GM18519 (cell line): Measurements from ENCODE around the gene ZNF367.

Experiments
- ATAC-seq: cut with Tn5 transposase; IDR thresholded peaks from one replicate; pipeline ENCODE4 v1.9.1; 2021; ENCODE audit warnings: mild to moderate bottlenecking, moderate library complexity; ENCODE audit not compliant: unreplicated experiment, low FRiP score

ZNF367 gene

DNA sequence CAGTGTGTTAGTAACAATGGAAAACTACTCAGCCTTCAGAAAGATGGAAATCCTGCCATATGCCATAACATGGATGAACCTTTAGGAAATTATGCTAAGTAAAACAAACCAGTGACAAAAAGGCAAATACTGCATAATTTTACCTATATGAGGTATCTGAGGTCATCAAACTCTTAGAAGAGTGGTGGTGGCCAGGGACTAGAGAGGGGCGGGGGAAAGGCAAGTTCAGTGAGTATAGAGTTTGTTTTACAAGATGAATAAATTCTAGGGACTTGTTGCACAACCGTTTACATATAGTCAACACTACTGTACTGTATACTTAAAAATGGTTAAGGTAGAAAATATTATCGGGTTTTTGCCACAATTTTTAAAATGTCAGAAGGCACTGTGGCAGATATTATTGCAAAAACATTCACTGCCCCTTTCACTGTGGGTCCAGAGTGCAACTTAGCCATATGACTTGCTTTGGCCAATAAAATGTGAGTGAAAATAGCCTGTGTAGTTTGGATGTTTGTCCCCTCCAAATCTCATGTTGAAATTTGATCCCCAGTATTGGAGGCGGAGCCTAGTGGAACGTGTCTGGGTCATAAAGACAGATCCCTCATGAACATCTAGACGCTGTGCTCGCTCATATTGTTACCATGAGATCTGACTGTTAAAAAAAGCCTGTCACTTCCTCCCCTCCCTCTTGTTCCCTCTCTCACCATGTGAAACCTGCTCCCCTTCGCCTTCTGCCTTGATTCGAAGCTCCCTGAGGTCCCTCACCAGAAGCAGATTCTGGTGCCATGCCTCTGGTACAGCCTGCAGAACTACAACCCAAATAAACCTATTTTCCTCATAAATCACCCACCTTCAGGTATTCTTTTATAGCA, 9.5 kb downstream of the ZNF367 start:
- no peak for ATAC-seq

DNA sequence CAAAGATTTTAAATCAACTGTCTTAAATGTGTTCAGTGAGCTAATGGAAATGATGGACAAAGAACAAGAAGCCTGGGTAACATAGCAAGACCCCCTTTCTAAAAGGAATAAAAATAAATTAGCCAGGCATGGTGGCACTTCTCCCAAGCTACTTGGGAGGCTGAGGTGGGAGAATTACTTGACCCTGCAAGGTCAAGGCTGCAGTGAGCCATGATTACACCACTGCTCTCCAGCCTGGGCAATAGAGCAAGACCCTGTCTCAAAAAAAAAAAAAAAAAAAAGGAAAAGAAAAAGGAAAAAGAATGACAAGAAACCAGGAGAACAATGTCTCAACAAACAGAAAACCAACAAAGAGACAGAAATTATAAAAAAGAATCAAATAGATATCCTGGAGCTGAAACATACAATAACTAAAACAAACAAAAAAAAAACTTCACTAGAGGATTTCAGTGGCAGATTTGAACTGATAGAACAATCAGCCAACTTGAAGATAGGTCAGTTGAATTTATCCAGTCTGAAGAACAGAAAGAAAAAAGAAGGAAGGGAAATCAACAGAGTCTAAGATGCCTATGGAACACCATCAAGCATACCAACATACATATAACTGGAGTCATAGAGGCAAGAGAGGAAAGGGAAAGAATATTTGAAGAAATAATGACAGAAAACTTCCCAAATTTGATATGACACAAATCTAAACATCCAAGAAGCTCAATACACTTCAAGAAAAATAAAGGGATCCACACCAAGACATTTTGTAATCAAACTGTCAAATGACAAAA, 17.8 kb downstream of the ZNF367 start:
- ATAC-seq: no peak

DNA sequence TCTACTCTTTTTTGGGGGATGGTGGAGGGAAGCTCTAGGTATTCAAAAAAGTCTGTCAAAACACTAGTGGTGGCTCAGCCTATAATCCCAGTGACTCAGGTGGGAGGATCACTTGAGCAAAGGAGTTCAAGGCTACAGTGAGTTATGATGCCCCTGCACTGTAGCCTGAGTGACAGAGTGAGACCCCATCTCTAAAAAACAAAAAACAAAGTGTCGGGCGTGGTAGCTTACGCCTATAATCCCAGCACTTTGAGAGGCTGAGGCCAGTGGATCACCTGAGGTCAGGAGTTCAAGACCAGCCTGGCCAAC, 18.9 kb downstream of the ZNF367 start:
- no peak for ATAC-seq

DNA sequence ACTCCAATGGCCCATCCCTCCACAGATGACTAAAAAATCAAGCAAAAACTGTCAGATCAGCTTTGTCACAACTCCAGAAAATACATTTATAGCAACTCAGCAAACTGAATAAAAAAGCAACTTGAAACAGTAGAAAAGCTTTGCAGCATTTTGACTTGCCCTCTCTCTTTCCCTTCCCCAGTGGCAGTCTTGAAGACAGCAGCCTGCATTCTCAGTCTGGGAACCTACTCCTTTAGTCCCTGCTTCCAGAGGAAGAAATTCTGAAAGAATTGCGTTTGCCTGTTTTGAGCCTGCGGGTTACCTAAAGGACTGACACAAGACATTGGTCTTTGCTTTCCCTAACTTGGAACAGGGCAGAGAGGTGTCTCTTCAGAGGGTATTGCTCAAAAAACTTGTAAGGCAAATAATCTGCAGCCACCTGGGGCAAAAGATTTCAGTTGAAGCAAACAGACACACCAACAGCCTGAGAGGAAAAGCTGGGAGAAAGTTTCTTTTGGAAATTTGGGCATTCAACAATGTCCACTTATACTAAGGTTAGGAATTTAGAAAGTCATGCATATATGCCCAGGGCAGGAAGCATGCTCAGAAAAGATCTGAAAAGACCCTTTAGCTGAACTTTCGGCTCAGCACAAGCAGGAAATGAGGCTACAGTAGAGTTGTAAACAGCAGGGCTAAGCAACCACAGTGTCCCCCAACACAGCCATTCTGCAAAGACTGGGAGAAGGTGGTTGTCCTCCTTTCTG, 19.4 kb downstream of the ZNF367 start:
- ATAC-seq: no peak

DNA sequence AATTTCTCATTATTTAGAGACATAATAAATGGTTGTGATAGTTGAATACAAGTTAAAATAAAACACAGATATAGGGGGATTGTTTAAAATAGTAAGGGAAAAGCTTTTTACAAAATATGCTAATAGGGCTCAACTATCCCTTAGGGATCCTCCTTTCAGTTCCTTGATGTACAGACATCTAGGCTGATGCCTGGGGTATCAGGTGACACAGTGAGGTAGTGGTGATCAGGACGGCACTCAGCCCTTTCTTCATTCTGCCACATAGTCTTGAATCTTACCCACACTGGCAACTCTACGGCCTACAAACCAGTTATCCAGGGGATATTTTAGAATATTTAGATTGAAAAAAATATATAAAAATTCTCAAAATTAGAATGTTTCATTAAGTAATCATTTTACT, 22.2 kb downstream of the ZNF367 start:
- ATAC-seq: no peak

DNA sequence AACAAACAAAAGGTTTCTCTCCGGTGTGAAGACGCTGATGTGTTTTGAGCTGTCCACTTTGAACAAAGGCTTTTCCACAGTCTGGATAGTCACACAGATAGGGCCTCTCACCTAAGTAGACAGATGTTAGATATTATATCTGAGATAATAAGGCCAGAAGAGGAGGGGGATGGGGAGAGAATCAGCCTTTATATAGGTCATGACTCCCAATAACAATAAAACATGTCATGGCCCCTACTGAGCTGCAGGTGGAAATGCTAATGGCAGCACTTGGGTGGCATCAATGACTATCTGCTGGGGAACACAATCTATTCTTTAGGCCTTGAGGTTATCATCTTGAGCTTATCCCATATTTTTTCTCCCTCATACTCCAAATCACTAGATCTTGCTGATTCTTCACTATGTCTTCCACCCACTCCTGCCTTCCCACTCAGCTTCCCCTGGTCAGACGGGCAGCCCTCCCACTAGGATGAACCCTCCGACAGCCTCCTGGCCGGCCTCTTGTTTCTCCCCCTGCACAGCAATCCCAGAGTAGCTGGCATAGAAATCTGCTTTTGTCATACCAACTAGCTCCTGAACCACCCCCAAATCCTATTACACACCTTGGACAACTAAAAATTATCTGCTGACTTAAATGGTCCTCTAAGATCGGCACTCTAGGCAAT, 23.2 kb downstream of the ZNF367 start:
- ATAC-seq: no peak

DNA sequence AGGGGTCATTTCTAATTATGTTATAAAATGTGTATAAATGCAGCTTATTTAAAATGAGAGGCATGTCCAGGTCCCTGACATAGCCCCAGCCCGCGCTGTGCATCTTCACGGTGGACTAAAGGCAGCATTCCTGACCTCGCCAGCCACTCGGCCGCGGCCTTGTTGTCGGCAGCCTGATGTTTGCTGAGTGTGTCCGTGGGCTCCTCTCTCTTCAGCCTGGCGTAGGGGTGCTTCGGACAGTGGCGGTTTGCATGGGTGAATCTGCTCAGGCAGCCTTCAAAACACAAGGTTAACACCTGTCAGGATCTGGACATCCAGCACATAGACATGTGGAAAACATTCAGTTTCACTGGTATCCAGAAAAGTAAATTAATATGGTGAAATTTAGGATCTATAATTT, 25.9 kb downstream of the ZNF367 start:
- no peak for ATAC-seq

DNA sequence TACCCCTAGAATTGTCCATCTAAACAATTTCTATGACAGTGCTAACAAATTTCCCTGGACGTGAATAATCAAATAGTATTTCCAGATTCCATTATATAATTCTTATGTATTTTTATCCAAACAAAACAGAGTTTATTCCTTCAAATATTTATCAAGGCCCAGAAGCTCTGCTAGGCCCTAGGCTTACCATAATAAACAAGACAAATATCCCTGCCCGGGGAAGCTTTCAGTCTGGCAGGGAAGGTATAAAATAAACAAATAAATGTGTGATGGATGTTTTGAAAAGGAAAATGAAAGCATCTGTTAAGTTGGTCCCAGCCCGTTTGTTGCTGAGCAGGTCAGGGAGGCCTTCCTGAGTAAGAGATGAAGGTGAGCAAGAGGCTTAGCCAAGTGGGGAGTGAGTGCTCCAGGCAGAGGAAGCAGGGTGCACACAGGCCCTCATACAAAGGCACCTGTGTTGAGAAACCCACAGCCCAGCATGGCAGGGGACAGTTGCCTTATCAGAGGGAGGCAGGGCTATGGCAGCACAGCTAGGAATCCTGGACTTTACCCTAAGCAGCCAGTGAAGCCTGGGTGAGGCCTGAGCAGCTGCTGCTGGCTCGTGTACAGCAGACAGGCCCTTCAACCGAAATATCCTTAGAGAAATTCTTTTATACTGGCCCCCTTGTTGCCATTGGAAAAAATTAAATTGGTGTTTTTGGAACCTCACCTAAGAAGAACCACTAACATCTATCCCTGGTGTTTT, 27.0 kb downstream of the ZNF367 start:
- ATAC-seq: no peak

DNA sequence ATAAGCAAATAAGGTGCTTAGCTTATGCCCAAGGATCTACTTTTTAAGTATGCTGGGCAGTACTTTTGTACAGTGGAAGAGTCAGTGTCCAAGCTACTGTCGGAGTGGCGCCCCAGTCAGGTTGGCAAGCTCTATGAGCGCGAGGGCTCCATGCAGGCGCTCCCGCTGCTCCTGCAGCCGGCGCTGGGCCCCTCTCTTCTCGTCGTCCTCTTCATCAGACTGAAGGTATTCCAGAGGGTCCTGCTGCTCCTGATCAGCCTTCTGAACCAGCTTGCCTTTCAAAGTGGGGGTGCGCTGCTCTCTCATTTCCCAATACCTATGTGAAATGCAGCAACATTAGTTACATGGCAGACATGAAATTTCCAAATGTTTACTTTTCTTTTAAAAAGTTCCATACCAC, 30.0 kb downstream of the ZNF367 start:
- no peak for ATAC-seq

DNA sequence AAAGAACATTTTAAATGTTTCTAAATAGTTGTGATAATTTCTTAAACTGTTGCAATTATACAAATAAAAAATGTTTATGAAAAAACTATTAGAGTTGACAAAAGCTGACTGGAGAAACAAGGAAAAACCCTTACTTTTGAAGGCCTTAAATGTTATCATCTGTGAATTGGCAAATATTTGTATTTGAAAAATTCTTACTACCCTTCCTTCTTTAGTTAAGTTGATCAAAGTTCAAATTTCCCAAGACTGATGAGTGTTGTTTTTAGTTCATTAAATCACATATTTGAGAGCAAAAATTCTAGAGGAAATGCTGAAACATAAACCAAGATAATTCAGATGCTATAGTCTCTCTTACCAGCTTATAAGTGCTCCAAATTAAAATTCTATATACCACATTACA, 32.0 kb downstream of the ZNF367 start:
- ATAC-seq: no peak

DNA sequence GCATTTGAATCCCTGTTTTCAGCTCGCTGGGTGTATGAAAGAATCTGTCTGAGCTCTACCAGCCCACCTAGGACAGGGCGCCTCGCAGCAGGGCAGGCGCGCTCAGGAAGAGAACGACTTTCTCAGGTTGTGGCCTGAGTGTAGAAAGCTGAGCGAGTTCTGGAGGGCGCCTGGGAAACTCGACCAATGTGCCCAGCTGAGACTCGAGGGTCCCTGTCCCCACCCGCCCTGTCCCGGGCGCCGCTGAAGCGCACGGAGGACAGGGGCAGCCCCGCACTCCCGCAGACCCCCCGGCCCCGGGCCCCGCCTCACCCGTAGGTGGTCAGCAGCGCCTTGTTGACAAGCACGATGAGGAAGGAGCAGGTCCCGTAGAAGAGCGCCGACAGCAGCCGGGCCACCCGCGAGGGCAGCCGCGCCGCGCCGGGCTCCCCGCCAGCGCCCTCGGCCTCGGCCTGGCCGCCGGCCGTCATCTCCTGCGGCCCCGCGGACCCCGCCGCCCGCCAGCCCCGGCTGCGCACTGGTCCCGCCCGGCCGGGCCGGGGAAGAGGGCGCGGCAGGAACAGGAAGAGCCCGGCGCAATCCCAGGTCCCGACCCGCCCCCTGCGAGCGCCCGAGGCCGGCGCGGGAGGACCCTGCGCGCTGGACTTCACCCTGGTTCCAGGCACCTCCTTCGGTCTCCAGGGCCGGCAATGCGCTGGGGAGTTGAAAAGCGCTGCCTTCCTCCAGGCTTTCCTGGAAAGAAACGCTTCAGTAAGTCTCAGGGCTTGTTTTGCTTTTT, 34.8 kb downstream of the ZNF367 start, which contains the start of gene SLC35D2:
SLC35D2 (minus strand) TSS at position 547 of the 778 bp plus-strand sequence; CDS start at position 470, 77 bp downstream.
- no peak for ATAC-seq

DNA sequence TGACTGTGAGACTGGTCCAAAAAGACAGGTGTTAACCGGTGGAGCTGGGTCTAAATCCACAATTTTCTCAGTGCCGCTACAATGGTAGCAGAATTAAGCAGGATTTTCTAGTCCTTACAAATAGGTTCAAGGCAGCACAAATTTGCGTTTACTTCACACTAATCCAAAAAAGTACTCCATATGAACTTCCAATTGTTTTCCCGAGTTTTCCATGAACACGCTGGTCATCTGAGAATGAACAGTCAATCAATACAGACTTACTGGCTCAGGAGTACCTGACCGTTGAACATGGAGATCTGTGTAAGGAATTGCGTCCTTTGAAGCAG, 35.4 kb downstream of the ZNF367 start:
- ATAC-seq: no peak

DNA sequence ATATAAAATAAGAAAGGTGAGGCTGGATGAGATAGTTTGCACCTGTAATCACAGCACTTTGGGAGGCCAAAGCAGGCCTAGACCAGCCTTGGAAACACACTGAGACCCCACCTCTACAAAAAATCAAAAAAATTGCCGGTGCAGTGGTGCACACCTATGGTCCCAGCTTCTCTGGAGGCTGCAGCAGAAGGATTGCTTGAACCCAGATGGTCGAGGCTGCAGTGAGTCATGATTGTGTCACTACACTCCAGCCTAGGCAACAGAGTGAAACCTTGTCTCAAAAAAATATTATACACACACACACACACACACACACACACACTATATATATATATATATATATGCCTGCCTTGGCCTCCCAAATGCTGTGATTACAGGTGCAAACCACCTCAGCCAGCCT, 36.0 kb downstream of the ZNF367 start:
- ATAC-seq: no peak

DNA sequence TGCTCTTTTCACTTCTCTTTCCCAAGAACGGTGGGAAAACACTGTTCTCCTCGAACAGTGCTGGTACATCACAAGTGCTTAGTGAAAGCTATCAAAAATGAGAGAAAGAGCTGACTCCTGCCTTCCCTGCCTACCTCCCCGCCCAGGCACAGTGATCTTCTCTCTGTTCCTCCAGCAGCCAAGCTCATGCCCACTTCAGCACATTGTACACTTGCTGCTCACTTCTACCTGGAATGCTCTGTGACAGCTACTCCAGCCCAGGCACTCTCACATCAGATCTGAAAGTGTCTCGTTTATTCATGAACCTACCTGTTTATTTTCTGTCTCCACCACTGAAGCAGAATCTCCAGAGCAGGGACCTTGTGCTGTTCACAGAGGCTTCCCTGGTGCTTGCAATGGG, 36.5 kb downstream of the ZNF367 start:
- no peak for ATAC-seq

DNA sequence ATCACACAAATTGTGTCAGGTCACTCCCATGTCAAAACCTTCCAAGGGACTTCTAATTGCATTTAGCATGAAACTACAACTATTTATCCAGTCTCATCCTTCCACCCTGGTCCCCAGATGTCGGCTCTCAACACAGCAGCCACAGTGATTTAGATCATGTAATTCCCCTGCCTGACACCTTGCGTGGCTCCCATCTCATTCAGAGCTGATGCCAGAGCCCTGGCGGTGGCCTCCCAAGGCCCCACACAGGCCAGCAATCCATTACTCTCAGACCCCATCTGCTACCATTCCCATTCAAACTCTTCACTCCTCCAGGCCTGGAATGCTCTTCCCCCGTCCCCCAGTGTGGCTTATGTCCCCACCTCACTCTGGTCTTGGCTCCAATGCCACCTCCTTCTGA, 37.0 kb downstream of the ZNF367 start:
- no peak for ATAC-seq

DNA sequence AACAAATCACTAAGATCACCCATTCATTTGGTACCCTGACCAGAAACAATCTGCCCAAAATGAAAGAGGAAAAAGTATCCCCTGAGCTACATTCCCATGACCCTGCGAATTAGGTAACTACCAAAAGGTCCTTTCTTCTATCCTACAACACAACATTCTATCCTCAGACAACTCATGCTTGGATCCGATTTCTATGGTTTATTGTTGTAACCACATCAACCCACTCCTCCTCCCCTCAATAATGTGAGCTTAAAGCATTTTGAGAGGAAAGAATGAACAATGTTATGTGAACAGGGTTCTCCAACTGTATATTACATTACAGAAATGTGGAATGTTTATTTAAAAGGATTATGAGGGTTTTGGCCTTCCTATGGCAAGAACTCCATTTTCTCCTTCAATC, 38.7 kb downstream of the ZNF367 start:
- ATAC-seq: no peak

DNA sequence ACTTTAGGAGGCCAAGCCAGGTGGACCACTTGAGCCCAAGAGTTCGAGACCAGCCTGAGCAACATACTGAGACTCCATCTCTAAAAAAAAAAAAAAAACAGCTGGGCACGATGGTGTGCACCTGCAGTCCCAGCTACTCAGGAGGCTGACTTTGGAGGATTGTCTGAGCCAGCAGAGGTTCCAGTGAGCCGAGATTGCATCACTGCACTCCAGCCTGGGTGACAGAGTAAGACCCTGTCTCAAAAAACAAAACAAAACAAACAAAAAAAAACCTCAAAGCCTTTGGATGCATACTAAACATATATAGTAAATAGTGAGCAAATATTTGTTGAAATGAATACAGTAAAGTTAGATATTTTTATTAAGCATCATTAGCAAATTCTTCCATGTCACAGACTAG, 40.0 kb downstream of the ZNF367 start:
- no peak for ATAC-seq

DNA sequence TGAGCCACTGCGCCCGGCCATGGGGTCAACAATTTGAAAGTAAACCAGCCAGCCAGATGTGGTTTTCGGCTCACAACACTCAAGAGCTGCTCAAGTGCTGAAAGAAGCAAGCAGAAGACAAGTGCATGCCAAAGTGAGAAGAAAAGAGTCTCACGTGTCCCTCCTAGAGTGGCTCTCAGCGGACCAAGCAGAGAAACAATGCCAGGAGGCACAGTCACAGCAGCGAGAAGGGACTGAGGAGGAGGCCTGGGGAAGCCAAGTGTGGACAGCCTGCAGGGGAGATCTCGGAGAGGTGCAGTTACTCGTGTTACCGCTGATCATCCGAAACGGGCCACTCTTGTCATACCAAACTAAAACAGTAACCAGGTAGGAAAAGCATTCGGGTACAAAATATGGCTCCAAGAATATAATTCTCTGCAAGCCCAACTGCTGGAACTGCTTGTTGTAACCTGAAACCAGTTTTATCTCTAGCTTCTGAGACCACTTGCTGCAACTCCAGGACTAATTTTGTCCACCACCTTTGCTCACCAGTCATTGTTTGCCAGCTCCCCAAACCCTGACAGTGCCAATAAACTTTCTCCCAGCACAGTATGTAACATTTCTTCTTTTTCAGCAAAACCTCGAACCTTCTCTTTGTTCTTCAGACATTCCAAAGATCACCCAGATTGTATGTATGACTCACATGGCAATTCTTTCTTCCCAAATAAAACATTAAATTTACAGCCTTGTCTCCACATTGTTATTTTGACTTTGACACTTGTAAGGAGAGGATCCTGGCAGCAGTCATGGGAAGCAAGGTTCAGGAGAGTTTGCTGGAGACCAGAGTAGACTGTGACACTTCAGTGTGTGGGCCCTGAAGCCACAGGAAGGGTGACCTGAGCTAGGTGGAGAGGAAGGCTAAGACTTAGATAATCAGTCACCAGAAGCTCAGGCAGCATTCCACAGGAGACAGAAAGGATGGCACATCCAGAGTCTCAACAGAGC, 41.0 kb downstream of the ZNF367 start:
- ATAC-seq: no peak
